Measurements from ENCODE around the gene DIDO1. TPM values are rescaled to one million over a fixed set of nuclear protein-coding genes. Genes with fewer than 3 reads are reported as not detected.

DIDO1 gene
- total and polyA plus RNA-seq, 9 of the 15 experiments (the other 6 are each of a cell fraction or from before 2014, with no cell fraction given), result 4.4 to 46.8 (median 31.2) TPM

DNA sequence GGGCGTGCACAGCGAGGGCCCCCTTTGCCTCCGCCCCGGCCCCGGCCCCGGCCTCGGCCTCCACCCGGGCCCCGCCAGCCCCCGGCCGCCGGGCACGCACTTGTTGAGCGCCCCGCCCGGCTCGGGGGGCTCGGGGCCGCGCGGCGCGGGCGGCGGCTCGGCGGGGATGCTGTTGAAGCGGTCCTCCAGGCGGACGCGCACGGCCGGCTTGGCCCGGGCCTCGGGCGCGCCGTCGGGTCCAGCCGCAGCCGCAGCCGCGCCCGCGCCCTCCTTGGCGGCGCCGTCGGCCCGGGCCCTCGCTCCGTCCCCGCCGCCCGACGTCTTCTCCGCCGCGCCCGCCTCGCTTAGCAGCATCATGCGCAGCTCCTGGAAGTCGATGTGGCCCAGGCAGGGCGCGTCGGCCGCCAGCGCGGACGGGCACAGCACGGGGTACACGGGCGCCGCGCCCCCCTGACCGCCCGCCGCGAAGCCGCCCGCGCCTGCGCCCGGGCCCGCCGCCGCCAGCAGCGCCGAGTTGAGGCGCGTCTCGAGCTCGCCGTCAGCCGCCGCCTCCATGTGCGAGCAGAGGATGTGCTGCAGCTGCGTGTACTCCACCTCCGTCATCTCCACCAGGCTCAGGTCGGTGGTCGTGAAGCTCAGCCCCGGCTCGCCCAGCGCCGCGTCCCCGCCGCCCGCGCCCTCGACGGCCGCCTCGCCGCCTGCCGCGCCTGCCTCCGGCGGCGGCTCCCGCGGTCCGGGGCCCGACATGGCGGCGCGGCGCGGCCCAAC lies 65.2 kb downstream of the DIDO1 start (continued):
- TF ChIP-seq, protein P1, sequence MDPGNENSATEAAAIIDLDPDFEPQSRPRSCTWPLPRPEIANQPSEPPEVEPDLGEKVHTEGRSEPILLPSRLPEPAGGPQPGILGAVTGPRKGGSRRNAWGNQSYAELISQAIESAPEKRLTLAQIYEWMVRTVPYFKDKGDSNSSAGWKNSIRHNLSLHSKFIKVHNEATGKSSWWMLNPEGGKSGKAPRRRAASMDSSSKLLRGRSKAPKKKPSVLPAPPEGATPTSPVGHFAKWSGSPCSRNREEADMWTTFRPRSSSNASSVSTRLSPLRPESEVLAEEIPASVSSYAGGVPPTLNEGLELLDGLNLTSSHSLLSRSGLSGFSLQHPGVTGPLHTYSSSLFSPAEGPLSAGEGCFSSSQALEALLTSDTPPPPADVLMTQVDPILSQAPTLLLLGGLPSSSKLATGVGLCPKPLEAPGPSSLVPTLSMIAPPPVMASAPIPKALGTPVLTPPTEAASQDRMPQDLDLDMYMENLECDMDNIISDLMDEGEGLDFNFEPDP (CRISPR knock-in tag; IDR thresholded peaks at IDR 0.05), result no peak
- no peak for TF ChIP-seq POLR2AphosphoS5 (IDR thresholded peaks at IDR 0.05; ENCODE audit: control insufficient read depth, insufficient read depth, low read depth, low read length)
- TF ChIP-seq HDAC8 (tag; IDR thresholded peaks at IDR 0.05), result no peak
- no peak for TF ChIP-seq CAMTA2 (CRISPR knock-in tag; conservative IDR thresholded peaks at IDR 0.05)
- 0 out of 2 replicates have a peak, but pooled peaks have one; percentile 35 for TF ChIP-seq MYC (IDR thresholded peaks at IDR 0.05; ENCODE audit: low read depth, low read length)
- TF ChIP-seq MYC (CRISPR knock-in tag; IDR thresholded peaks at IDR 0.05; ENCODE audit: borderline replicate concordance, low read depth), result no peak
- no peak for TF ChIP-seq FIP1L1 (IDR thresholded peaks at IDR 0.05; ENCODE audit: low read depth, low read length, poor library complexity, severe bottlenecking)
- peak; percentile 31; the same call in 1 of the 2 replicates for TF ChIP-seq PHF8 (IDR thresholded peaks at IDR 0.05; ENCODE audit: borderline replicate concordance, low read length)
- no peak for TF ChIP-seq ZNF274 (IDR thresholded peaks at IDR 0.05; ENCODE audit: borderline replicate concordance, low read depth, low read length)
- TF ChIP-seq, protein P2, sequence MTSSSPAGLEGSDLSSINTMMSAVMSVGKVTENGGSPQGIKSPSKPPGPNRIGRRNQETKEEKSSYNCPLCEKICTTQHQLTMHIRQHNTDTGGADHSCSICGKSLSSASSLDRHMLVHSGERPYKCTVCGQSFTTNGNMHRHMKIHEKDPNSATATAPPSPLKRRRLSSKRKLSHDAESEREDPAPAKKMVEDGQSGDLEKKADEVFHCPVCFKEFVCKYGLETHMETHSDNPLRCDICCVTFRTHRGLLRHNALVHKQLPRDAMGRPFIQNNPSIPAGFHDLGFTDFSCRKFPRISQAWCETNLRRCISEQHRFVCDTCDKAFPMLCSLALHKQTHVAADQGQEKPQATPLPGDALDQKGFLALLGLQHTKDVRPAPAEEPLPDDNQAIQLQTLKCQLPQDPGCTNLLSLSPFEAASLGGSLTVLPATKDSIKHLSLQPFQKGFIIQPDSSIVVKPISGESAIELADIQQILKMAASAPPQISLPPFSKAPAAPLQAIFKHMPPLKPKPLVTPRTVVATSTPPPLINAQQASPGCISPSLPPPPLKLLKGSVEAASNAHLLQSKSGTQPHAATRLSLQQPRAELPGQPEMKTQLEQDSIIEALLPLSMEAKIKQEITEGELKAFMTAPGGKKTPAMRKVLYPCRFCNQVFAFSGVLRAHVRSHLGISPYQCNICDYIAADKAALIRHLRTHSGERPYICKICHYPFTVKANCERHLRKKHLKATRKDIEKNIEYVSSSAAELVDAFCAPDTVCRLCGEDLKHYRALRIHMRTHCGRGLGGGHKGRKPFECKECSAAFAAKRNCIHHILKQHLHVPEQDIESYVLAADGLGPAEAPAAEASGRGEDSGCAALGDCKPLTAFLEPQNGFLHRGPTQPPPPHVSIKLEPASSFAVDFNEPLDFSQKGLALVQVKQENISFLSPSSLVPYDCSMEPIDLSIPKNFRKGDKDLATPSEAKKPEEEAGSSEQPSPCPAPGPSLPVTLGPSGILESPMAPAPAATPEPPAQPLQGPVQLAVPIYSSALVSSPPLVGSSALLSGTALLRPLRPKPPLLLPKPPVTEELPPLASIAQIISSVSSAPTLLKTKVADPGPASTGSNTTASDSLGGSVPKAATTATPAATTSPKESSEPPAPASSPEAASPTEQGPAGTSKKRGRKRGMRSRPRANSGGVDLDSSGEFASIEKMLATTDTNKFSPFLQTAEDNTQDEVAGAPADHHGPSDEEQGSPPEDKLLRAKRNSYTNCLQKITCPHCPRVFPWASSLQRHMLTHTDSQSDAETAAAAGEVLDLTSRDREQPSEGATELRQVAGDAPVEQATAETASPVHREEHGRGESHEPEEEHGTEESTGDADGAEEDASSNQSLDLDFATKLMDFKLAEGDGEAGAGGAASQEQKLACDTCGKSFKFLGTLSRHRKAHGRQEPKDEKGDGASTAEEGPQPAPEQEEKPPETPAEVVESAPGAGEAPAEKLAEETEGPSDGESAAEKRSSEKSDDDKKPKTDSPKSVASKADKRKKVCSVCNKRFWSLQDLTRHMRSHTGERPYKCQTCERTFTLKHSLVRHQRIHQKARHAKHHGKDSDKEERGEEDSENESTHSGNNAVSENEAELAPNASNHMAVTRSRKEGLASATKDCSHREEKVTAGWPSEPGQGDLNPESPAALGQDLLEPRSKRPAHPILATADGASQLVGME (CRISPR knock-in tag; IDR thresholded peaks at IDR 0.05), result no peak
- no peak for TF ChIP-seq SP1 (CRISPR knock-in tag; IDR thresholded peaks at IDR 0.05)
- no peak for TF ChIP-seq FOXP1 (CRISPR knock-in tag; IDR thresholded peaks at IDR 0.05)
- TF ChIP-seq SRF (CRISPR knock-in tag; IDR thresholded peaks at IDR 0.05), result no peak
- 0 out of 2 replicates have a peak, but pooled peaks have one; percentile 11 for TF ChIP-seq SIN3B (IDR thresholded peaks at IDR 0.05; ENCODE audit: low read depth)
- TF ChIP-seq, protein P3, sequence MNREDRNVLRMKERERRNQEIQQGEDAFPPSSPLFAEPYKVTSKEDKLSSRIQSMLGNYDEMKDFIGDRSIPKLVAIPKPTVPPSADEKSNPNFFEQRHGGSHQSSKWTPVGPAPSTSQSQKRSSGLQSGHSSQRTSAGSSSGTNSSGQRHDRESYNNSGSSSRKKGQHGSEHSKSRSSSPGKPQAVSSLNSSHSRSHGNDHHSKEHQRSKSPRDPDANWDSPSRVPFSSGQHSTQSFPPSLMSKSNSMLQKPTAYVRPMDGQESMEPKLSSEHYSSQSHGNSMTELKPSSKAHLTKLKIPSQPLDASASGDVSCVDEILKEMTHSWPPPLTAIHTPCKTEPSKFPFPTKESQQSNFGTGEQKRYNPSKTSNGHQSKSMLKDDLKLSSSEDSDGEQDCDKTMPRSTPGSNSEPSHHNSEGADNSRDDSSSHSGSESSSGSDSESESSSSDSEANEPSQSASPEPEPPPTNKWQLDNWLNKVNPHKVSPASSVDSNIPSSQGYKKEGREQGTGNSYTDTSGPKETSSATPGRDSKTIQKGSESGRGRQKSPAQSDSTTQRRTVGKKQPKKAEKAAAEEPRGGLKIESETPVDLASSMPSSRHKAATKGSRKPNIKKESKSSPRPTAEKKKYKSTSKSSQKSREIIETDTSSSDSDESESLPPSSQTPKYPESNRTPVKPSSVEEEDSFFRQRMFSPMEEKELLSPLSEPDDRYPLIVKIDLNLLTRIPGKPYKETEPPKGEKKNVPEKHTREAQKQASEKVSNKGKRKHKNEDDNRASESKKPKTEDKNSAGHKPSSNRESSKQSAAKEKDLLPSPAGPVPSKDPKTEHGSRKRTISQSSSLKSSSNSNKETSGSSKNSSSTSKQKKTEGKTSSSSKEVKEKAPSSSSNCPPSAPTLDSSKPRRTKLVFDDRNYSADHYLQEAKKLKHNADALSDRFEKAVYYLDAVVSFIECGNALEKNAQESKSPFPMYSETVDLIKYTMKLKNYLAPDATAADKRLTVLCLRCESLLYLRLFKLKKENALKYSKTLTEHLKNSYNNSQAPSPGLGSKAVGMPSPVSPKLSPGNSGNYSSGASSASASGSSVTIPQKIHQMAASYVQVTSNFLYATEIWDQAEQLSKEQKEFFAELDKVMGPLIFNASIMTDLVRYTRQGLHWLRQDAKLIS (CRISPR knock-in tag; IDR thresholded peaks at IDR 0.05), result no peak

Measured in K562 (cell line).